ENCODE measurements around the gene PGF.

PGF gene

DNA sequence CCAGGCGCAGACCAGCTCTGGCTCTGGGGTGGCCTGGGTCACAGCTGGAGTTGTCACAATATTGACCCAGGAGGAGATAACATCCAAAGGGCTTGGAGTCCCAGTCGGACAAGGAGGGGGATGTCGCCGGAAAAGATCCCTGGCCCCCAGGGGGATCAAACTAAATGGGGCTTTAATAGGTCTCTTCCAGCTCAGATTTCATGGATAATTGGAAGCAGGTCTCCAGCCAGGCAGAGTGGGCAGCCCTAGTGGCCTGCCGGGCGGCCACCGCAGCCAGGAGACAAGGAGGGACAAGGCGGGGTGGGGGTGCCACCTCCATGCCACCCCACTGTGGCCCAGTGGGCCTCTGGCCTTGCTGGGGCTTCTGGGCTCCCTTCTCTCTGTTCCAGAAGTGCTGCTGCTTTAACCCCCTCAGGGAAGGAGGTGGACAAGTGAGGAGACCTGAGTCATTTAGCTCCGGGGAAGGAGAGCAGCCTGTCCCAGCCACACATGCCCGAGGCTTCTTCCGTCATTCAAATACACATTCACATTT, 23.1 kb upstream of the PGF start:
- no peak for DNase-seq (ENCODE audit: low read depth in 2 of 2)

DNA sequence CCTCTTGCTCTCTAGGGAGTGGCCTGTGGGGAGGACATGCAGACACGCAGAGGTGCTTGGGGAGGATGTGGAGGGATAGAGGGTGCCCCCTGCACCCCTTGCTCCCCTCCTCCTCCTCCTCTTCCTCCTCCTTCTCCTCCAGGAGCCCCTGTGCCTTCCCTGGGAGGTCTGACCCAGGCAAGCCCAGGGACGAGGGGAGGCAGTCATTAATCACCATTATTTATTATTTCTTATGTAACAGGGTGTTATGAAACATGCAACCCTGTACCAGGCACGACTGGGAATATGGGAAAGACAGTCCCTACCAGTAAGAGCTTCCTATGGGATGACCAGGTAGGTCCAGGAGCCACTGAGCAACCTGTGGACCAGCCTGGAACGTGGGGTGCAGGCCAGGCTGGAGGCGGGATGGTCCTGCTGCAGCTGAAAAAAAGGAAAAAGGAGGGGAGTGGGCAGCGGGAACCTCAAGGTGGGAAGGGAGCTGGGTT, 22.5 kb upstream of the PGF start:
- DNase-seq (ENCODE audit: low read depth in 2 of 2): no peak

DNA sequence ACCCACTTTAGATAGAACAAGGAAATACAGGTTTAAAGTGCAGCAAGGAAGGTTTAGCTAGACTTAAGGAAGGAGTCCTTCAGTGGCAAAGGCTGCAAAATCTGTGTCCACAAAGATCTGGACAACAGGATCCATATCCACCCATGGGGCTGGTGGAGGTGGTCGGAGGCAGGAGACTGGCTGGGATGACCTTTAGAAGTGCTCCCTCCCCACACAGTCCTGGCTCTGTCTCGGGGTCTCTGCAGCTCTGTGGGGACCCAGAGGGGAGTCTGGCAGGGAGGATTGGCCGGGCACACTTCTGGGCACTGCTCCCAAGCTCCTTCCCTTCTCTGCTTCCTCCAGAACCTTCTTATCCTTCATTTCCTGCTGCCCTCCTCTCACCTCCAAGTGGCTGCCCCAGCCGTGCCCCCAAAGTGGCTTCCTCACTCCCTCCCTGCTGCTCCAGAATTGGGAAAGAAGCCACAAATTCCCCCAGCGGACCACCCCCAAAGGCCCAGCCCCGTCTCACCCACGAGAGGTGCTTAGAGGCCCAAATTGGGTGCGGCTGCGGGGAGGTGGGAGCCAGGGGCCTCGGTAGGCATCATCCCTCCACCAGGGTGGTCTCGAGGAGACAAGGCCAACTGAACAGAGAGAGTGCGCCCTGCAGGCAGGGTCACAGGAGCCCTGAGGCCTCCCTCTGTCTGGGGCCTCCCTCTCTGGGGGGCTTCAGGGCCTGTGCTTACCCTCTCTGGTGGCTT, 21.9 kb upstream of the PGF start:
- DNase-seq (ENCODE audit: low read depth in 2 of 2): no peak

DNA sequence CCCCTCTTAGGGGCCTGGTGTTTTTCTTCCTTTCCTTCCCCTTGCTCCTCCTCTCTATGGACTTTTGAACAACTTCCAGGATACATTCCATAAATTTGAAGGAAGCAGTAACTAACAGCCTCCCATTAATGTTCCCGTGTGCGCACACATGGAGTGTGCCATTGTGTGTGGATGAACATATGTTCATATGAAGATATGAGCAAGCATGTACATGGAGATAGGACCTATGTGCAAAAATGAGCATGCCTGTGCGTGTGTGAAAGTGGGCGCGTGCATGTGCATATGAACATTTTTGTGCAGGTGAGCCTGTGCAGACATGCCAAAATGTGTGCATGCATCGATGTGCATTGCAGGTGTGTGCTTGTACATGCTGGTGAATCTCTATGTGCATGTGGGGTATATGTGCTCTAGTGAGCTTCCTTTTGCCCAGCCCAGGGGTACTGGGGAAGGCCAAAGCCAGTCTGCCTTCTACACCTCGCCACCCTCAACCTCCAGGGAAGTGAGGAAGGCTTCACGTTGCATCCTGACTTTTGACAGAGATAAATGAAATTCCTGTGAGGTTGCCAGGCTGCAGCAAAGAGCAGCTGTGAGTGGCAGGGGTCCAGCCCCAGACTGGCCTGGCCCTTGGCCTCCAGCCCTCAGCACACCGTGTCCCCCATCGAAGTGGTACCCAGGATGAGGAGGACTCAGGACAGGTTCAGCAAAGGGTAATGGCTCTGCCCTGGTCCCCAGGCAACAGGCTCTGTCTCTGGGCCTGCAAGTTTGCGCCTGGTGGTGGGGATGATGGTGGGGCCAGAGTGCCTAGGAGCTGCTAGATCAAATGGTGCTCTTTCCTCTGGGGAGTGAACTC, 21.1 kb upstream of the PGF start:
- DNase-seq (ENCODE audit: low read depth in 2 of 2): no peak

- DNase-seq (ENCODE audit: low read depth in 2 of 2): no peak
Measured at GRCh38 chr14:74975059-74975810, 19.8 kb upstream of the PGF start.

- DNase-seq (ENCODE audit: low read depth in 2 of 2): no peak
Measured at GRCh38 chr14:74974364-74975058, 19.1 kb upstream of the PGF start.

- DNase-seq (ENCODE audit: low read depth in 2 of 2): no peak
Measured at GRCh38 chr14:74973905-74974363, 18.5 kb upstream of the PGF start.

GRCh38 chr14:74973003-74973653, 17.7 kb upstream of the PGF start:
- no peak for DNase-seq (ENCODE audit: low read depth in 2 of 2)

GRCh38 chr14:74968811-74969210, 13.4 kb upstream of the PGF start:
- no peak for DNase-seq (ENCODE audit: low read depth in 2 of 2)

DNA sequence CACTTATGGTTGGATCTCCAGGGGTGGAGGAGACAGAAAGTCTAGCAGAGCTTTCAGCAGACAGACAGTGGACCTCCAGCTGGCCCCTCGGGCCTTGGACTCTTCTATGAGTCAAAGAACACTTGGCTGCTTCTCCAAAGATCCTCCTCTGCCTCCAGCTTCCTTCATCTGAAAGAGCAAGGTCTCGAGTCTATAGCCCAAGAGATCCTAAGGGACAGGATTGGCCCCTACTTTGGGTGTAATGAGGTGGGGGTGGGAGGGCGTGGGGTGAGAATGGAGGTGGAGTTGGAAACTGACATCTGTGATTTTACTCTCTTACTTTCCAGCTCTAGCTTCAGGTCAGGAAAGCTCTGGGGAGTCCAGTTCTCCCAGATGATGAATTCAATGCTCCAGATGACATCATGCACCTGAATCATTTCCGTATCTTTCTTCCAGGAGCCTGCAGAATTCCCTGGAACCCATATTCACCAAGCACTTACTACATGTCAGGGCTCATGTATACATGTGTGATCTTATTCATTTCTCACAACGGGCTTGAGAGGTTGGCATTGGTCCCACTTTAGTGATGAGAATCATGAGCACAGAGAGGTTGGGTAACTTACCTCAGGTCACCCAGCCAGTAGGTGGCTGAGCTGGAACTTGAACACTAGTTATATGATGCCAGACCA, 10.2 kb upstream of the PGF start:
- DNase-seq (ENCODE audit: low read depth in 2 of 2): no peak

DNA sequence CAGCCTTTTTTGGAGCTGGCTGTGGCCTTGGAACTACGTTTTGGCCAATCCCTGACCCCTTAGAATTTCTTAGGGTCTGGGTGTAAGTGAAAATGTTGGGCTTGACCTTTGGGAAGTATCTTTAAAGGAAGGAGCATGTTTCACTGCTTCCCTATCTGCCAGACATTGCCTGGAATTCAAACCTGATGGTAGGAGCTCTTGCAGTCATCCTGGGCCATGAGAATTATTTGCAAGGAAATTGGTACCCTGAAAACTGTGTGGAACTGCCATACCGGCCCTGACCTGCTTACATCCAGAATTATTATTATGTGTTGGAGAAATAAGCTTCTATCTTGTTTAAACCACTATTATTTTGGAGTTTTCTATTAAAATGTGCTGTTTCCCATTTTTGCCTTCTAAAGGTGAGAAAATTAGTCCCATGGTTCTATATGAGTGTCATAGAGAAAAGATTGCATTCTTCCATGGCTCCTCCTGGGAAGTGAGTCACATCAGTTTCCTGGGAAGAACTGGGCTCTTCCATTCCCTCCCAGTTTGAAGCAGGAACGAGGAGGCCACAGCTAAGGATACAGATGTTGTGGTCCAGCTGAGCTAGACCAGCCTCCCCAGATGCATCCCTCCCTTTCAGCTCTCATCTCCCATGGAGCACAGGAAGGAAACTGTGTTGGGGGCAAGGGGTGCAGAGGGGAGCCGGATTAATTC, 9.5 kb upstream of the PGF start:
- no peak for DNase-seq (ENCODE audit: low read depth in 2 of 2)

DNA sequence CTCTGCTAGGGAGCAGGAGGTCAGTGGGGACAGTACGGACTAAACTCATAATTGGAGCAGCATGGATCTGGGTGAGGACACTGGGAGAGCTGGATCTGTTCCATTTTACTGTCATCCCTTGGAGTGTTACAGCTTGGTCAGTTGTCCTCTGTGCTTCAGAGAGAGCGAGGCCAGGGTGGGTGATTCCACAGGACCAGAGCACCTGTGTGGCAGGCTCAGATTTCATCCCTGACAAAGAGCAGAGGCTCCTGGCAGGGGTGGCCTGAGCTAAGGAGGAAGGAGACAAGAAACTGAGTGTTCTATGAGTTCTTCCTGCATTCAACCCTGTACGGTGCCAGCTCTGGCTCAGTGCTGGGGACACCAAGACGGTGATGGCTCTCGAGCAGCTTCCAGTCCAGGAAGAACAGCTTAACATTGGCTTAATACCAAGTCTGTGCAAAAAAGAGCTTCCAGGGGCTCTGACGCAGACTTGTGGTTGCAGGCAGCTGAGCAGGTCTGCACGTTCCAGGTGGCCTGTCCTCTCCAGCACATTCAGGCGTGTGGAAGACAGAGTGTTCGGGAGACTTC, 8.4 kb upstream of the PGF start:
- no peak for DNase-seq (ENCODE audit: low read depth in 2 of 2)

DNA sequence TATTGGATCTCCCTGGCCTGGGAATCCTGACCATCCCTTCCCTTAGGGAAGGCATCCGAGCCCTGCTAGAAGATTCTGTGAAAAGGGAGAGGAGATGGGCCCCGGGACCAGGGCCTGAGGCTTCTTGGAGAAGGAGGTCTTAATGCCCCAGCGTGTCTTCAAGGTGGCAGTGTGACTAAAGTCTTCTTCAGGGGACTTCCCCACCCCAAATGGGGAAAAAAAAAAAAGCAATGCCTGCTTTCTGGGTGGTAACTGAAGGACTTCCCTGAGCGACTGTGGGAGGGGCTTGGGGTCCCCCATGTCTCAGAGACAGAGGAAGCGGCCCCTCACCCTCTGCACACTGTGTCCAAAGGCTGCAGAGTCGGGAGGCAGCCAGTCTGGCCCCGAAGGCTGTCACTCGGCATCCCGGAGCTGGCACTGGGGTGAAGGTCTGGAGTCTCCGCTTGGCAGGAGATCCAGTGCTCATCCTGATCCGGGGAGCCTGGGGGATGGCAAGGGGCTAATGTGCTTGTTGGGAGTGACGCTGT, 7.8 kb upstream of the PGF start:
- no peak for DNase-seq (ENCODE audit: low read depth in 2 of 2)

- no peak for DNase-seq (ENCODE audit: low read depth in 2 of 2)
Measured at GRCh38 chr14:74962493-74962892, 7.1 kb upstream of the PGF start.

DNA sequence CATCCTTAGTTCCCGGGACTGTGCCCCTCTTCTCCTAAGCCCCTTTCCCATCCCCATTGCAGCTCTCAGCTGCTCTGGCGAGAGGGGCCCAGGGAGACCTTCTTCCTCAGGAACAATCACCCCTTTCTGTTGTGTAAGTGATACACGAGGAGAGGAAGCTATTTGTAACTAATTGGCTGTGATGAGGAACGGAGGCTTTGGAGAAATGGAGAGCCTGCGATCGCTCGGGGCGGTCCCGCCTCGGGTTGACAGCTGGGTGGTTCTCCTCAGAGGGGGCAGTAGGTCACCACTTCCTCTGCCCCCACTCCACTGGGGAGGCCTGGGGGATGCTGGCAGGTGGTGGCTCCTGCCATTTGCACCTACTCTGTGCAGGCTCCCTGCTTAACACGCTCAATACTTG, 6.6 kb upstream of the PGF start:
- DNase-seq (ENCODE audit: low read depth in 2 of 2): no peak

DNA sequence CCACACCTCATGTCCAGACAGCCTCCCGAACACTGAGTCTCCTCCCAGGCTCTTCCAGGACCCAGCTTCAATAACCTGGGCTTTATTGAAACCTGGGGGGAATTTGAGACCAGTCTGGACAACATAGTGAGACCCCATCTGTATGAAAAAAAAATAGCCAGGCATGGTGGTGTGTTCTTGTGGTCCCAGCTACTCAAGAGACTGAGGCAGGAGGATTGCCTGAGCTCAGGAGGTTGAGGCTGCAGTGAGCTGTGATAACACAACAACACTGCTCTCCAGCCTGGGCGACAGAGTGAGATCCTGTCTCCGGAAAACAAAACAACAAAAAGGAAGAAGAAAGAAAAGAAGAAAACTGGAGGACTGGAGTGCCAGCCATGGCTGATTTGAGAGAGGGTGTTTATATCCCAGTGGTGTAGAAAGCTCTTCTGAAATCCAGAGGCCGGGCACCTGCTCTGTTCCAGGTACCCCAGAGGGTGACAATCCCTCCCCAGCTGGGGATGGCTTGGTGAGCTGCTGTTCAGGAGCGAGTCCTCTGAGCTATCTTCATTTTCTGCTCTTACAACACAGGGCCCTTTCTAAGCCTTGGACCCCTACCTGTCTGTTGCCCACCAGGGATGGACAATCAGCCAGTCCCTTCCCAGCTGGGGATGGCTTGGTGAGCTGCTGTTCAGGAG, 6.0 kb upstream of the PGF start:
- no peak for DNase-seq (ENCODE audit: low read depth in 2 of 2)

- no peak for DNase-seq (ENCODE audit: low read depth in 2 of 2)
Measured at GRCh38 chr14:74960736-74961135, 5.3 kb upstream of the PGF start.

- DNase-seq (ENCODE audit: low read depth in 2 of 2): no peak
Measured at GRCh38 chr14:74959596-74960180, 4.3 kb upstream of the PGF start.

All from activated CD8-positive, alpha-beta memory T cell treated with anti-CD3 and anti-CD28 coated beads for 4 hours (primary cell).